NCI-H1048 (cell line): ENCODE data around the gene HDAC6.
"Not testable (repeated sequence)": the region's sequence is repeated elsewhere in the genome, so short reads cannot be mapped to it uniquely, and the experiment has no call there.

ENCODE experiments used
- DNase-seq: peaks from one replicate; lab custom pipeline; 2025; lab: John Stamatoyannopoulos, UW

Gene HDAC6

GRCh38 chrX:48789366-48790220, 12.3 kb upstream of the HDAC6 start:
- no peak for DNase-seq

GRCh38 chrX:48790477-48790876, 11.4 kb upstream of the HDAC6 start:
- DNase-seq = no peak

- no peak for DNase-seq
Measured at GRCh38 chrX:48791063-48791820, 10.6 kb upstream of the HDAC6 start.

GRCh38 chrX:48792219-48792618, 9.6 kb upstream of the HDAC6 start:
- no peak for DNase-seq

- DNase-seq = no peak
Measured at GRCh38 chrX:48793935-48794334, 7.9 kb upstream of the HDAC6 start.

GRCh38 chrX:48794340-48794910, 7.4 kb upstream of the HDAC6 start:
- no peak for DNase-seq

- DNase-seq = no peak
Measured at GRCh38 chrX:48794911-48795515, 6.9 kb upstream of the HDAC6 start.

- no peak for DNase-seq
Measured at GRCh38 chrX:48798318-48798717, 3.5 kb upstream of the HDAC6 start.

- DNase-seq = no peak
Measured at GRCh38 chrX:48800574-48801279, 1.1 kb upstream of the HDAC6 start.

GRCh38 chrX:48802089-48802904, 430 bp downstream of the HDAC6 start:
- peak; percentile 47 for DNase-seq

GRCh38 chrX:48802905-48803200, 986 bp downstream of the HDAC6 start:
- DNase-seq = no peak

GRCh38 chrX:48806081-48806480, 4.2 kb downstream of the HDAC6 start:
- DNase-seq = no peak

- no peak for DNase-seq
Measured at GRCh38 chrX:48813644-48814043, 11.8 kb downstream of the HDAC6 start.

GRCh38 chrX:48814722-48815121, 12.9 kb downstream of the HDAC6 start:
- DNase-seq = no peak

GRCh38 chrX:48815266-48815665, 13.4 kb downstream of the HDAC6 start:
- DNase-seq = no peak

- no peak for DNase-seq
Measured at GRCh38 chrX:48816014-48816810, 14.3 kb downstream of the HDAC6 start.

- DNase-seq = no peak
Measured at GRCh38 chrX:48818098-48818497, 16.2 kb downstream of the HDAC6 start.

- no peak for DNase-seq
Measured at GRCh38 chrX:48818866-48819265, 17.0 kb downstream of the HDAC6 start.

GRCh38 chrX:48819394-48819793, 17.5 kb downstream of the HDAC6 start:
- DNase-seq = not testable (repeated sequence)

GRCh38 chrX:48823053-48823452, 21.2 kb downstream of the HDAC6 start:
- DNase-seq = no peak
